Trophoblast cell (in vitro differentiated cells and primary cell): ENCODE data around the gene AUH.

ENCODE experiments used
- DNase-seq, 2 donors: peaks; one replicate each; pipeline ENCODE4 v3.0.0-alpha.2; 2016
- H2AFZ ChIP-seq: 2 replicates; pipeline ENCODE4 v1.6.1; 2013; ENCODE audit warnings: low read length, moderate library complexity, mild to moderate bottlenecking; ENCODE audit not compliant: insufficient read depth, poor library complexity
- H2AK5ac ChIP-seq: 2 replicates; pipeline ENCODE4 v1.6.1; 2013; ENCODE audit warnings: mild to moderate bottlenecking, low read length
- H2BK120ac ChIP-seq: 2 replicates; pipeline ENCODE4 v1.6.1; 2013; ENCODE audit warnings: low read length, mild to moderate bottlenecking, moderate library complexity; ENCODE audit not compliant: insufficient read depth, poor library complexity
- H2BK12ac ChIP-seq: 2 replicates; pipeline ENCODE4 v1.6.1; 2013; ENCODE audit warnings: mild to moderate bottlenecking, low read length, moderate library complexity
- H2BK5ac ChIP-seq: 2 replicates; pipeline ENCODE4 v1.6.1; 2013; ENCODE audit warnings: low read length, low read depth, moderate library complexity, mild to moderate bottlenecking; ENCODE audit not compliant: poor library complexity
- H3K14ac ChIP-seq: 2 replicates; pipeline ENCODE4 v1.6.1; 2013; ENCODE audit warnings: mild to moderate bottlenecking, low read length
- H3K18ac ChIP-seq: 2 replicates; pipeline ENCODE4 v1.6.1; 2013; ENCODE audit warnings: mild to moderate bottlenecking, low read length
- H3K23ac ChIP-seq: 2 replicates; pipeline ENCODE4 v1.6.1; 2013; ENCODE audit warnings: low read length
- H3K27ac ChIP-seq: 2 replicates; pipeline ENCODE4 v1.5.1; 2013; ENCODE audit warnings: low read depth, mild to moderate bottlenecking, inconsistent platforms, low read length, moderate library complexity
- H3K27me3 ChIP-seq: 2 replicates; pipeline ENCODE4 v1.6.1; 2013; ENCODE audit warnings: inconsistent platforms, mild to moderate bottlenecking, low read length, moderate library complexity; ENCODE audit not compliant: insufficient read depth
- H3K36me3 ChIP-seq, 2 experiments: 1 replicate in 1 of 2; 2 replicates in 1 of 2; pipeline ENCODE4 v1.6.1; 2013; ENCODE audit warnings: low read length in 2 of 2, mild to moderate bottlenecking in 2 of 2, moderate library complexity in 1 of 2; ENCODE audit not compliant: insufficient read depth in 2 of 2, control insufficient read depth in 1 of 2
- H3K4ac ChIP-seq: 2 replicates; pipeline ENCODE4 v1.6.1; 2013; ENCODE audit warnings: low read depth, mild to moderate bottlenecking, low read length, moderate library complexity
- H3K4me1 ChIP-seq, 2 experiments: 1 replicate in 1 of 2; 2 replicates in 1 of 2; pipeline ENCODE4 v1.6.1; 2013; ENCODE audit warnings: low read length in 2 of 2, mild to moderate bottlenecking in 2 of 2, moderate library complexity in 1 of 2; ENCODE audit not compliant: insufficient read depth in 2 of 2, control insufficient read depth in 1 of 2
- H3K4me2 ChIP-seq: 2 replicates; pipeline ENCODE4 v1.6.1; 2013; ENCODE audit warnings: inconsistent platforms, mild to moderate bottlenecking, low read length, moderate library complexity
- H3K4me3 ChIP-seq: 2 replicates; pipeline ENCODE4 v1.5.1; 2013; ENCODE audit warnings: mild to moderate bottlenecking, low read depth, low read length, inconsistent platforms
- H3K79me1 ChIP-seq: one replicate; pipeline ENCODE4 v1.6.1; 2013; ENCODE audit warnings: low read length
- H3K79me2 ChIP-seq: 2 replicates; pipeline ENCODE4 v1.6.1; 2013; ENCODE audit warnings: low read length, mild to moderate bottlenecking; ENCODE audit not compliant: control insufficient read depth, insufficient read depth, poor library complexity
- H3K9ac ChIP-seq: 2 replicates; pipeline ENCODE4 v1.6.1; 2013; ENCODE audit warnings: mild to moderate bottlenecking, low read length
- H3K9me3 ChIP-seq: 2 replicates; pipeline ENCODE4 v1.6.1; 2013; ENCODE audit warnings: low read depth, mild to moderate bottlenecking, control low read depth, inconsistent platforms, low read length; ENCODE audit not compliant: insufficient read depth
- H4K12ac ChIP-seq: 2 replicates; pipeline ENCODE4 v1.6.1; 2013; ENCODE audit warnings: low read depth, mild to moderate bottlenecking, low read length, moderate library complexity
- H4K8ac ChIP-seq: 2 replicates; pipeline ENCODE4 v1.6.1; 2013; ENCODE audit warnings: low read depth, mild to moderate bottlenecking, low read length, moderate library complexity
- H4K91ac ChIP-seq: one replicate; pipeline ENCODE4 v1.6.1; 2013; ENCODE audit warnings: low read depth, mild to moderate bottlenecking, low read length, moderate library complexity
- WGBS: extraction: QIAGEN DNeasy Blood & Tissue Kit; methylation state at CpG from one replicate; pipeline ENCODE4 v1.1.7; 2013; ENCODE audit warnings: missing lambda C conversion rate; ENCODE audit not compliant: insufficient read length, insufficient coverage; ENCODE audit errors: extremely low coverage; 5-methylcytosine and 5-hydroxymethylcytosine counted together

Gene AUH

DNA sequence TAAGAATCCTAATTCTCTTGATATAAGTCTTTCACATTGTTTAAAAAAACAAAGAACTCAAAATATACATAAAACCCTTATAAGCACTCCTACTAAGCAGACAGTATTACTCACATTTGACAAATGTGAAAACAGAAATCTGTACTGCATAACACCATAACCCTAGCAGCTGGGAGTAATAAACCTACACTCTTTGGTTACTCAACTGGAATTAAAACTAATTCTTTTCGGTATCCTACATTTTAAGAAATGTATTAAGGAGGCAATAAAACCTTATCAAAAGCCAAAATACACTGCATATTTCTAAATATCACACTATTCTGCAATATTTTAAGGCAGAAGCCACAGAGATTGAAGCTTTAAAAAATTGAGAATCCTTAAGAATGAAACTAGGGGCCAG, 6.8 kb downstream of the AUH start:
- Histone ChIP-seq H3K36me3 (peaks cover 2 to 5% of the 10 kb centered on the region in 2 experiments), H3K9ac (no peak overlapping the region), H3K4me1 (no peaks in the 10 kb centered on the region), H3K9me3 (no peaks in the 10 kb centered on the region), H3K23ac (no peak overlapping the region), H3K4me2 (no peak overlapping the region), H3K14ac (no peak overlapping the region), H3K4me3 (no peak overlapping the region), H3K4ac (no peak overlapping the region), H3K18ac (no peak overlapping the region), H4K8ac (no peak overlapping the region), H2AK5ac (no peak overlapping the region), H4K12ac (no peak overlapping the region), H3K27me3 (no peaks in the 10 kb centered on the region), H4K91ac (no peak overlapping the region), H3K79me1 (no peaks in the 10 kb centered on the region), H2BK120ac (no peak overlapping the region), H3K79me2 (no peaks in the 10 kb centered on the region), H2AFZ (no peak overlapping the region), H2BK5ac (no peak overlapping the region), H2BK12ac (no peak overlapping the region), H3K27ac (no peak overlapping the region)
- DNase-seq = no peak
- WGBS = no CpG with 5 or more reads among the region's 1 CpG

DNA sequence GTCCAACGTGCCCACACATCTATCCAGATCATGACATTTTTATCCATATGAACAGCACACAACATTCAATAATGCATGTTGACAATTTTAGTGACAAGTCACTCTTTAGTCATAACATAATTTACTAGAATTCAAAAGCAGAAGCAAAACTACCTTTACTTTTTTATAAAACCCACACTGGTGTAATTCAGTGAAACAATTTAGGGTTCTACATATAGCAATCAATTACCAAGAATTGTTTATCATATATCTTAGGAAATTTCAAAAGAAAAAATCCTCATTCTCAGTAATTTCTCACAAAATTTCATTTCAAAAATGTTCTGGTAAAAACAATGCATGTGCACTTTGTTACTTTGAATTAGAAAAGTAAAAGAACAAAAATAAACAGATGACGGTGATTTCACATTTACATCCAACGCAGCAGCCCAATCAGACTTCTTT, 12.6 kb downstream of the AUH start:
- H3K4ac ChIP-seq = no peak overlapping the region
- H3K9ac ChIP-seq = no peak overlapping the region
- H2BK120ac ChIP-seq = no peak overlapping the region
- no peak overlapping the region for H2AK5ac ChIP-seq
- no peak overlapping the region for H4K12ac ChIP-seq
- H3K79me2 ChIP-seq = no peaks in the 10 kb centered on the region
- H3K14ac ChIP-seq = no peak overlapping the region
- H3K79me1 ChIP-seq = no peaks in the 10 kb centered on the region
- no peak overlapping the region for H4K8ac ChIP-seq
- H3K27me3 ChIP-seq = no peaks in the 10 kb centered on the region
- H3K4me1 ChIP-seq = no peaks in the 10 kb centered on the region
- no peaks in the 10 kb centered on the region for H3K9me3 ChIP-seq
- H3K18ac ChIP-seq = no peak overlapping the region
- H3K27ac ChIP-seq = no peak overlapping the region
- DNase-seq = no peak
- no peak overlapping the region for H3K23ac ChIP-seq
- WGBS = no CpG with 5 or more reads among the region's 3 CpGs
- no peak overlapping the region for H4K91ac ChIP-seq
- H2BK12ac ChIP-seq = no peak overlapping the region
- H2BK5ac ChIP-seq = no peak overlapping the region
- no peak overlapping the region for H2AFZ ChIP-seq
- H3K4me3 ChIP-seq = no peak overlapping the region
- no peak overlapping the region for H3K4me2 ChIP-seq
- peaks cover 2% of the 10 kb centered on the region in 2 experiments for H3K36me3 ChIP-seq

DNA sequence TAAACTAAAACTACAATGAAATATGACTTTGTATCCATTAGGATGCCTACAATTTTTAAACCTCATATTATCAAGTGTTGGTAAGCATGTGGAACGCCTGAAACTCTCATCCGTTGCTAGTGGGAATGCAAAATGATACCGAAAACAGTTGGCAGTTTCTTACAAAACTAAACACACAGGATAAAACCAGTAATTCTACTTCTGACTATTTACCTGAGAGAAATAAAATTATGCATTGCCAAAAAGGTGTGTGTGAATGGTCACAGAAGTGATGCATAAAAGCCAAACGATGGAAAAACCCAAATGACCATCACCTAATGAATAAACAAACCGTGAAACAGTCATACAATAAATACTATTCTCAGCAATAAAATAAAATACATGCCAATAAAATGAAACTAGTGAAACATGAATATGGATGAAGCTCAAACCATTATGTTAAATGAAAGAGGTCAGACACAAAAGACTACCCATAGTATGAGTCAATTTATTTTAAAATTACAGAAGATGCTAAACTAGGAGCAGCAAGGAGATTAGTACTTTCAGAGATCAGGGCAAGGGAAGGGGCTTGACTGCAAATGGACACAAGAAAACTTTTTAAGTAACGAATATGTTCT, 13.4 kb downstream of the AUH start:
- no peaks in the 10 kb centered on the region for H3K9me3 ChIP-seq
- H2BK120ac ChIP-seq = no peak overlapping the region
- no peak overlapping the region for H2BK5ac ChIP-seq
- H3K9ac ChIP-seq = no peak overlapping the region
- H2AFZ ChIP-seq = no peak overlapping the region
- no peak for DNase-seq
- H3K4me2 ChIP-seq = no peak overlapping the region
- peaks cover 0 to 2% of the 10 kb centered on the region in 2 experiments for H3K4me1 ChIP-seq
- no peak overlapping the region for H2AK5ac ChIP-seq
- H3K79me2 ChIP-seq = no peaks in the 10 kb centered on the region
- no peak overlapping the region for H2BK12ac ChIP-seq
- no peak overlapping the region for H3K4me3 ChIP-seq
- H3K14ac ChIP-seq = no peak overlapping the region
- peaks cover 0 to 2% of the 10 kb centered on the region in 2 experiments for H3K36me3 ChIP-seq
- H4K12ac ChIP-seq = no peak overlapping the region
- no peak overlapping the region for H3K23ac ChIP-seq
- H3K79me1 ChIP-seq = no peaks in the 10 kb centered on the region
- H4K91ac ChIP-seq = no peak overlapping the region
- no peaks in the 10 kb centered on the region for H3K27me3 ChIP-seq
- WGBS = no CpG with 5 or more reads among the region's 6 CpGs
- H4K8ac ChIP-seq = no peak overlapping the region
- H3K27ac ChIP-seq = no peak overlapping the region
- H3K18ac ChIP-seq = no peak overlapping the region
- no peak overlapping the region for H3K4ac ChIP-seq

DNA sequence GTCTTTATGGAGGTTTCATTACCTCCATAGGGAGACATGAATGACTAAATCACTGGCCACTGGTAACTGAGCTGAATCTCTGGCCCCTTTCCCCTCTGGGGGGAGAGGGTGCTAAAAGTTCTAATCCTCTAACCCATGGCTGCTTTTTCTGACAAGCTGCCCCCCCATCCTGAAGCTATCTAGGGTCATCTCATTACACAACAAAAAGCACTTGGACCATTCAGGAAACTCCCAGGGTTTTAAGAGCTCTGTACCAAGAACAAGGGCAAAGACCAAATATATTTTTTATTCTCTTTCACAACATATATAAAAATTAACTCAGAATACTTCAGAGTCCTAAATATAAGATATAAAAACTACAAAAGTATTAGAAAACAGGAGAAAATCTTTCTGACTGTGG, 14.3 kb downstream of the AUH start:
- Histone ChIP-seq H4K12ac (no peak overlapping the region), H3K27me3 (no peaks in the 10 kb centered on the region), H3K4me3 (no peak overlapping the region), H3K9ac (no peak overlapping the region), H2AK5ac (no peak overlapping the region), H3K79me2 (no peaks in the 10 kb centered on the region), H3K27ac (no peak overlapping the region), H3K18ac (no peak overlapping the region), H3K23ac (no peak overlapping the region), H2AFZ (no peak overlapping the region), H3K9me3 (no peaks in the 10 kb centered on the region), H3K36me3 (peaks cover 0 to 2% of the 10 kb centered on the region in 2 experiments), H4K8ac (no peak overlapping the region), H3K4ac (no peak overlapping the region), H4K91ac (no peak overlapping the region), H2BK120ac (no peak overlapping the region), H3K4me2 (no peak overlapping the region), H3K14ac (no peak overlapping the region), H3K4me1 (peaks cover 0 to 2% of the 10 kb centered on the region in 2 experiments), H3K79me1 (no peaks in the 10 kb centered on the region), H2BK5ac (no peak overlapping the region), H2BK12ac (no peak overlapping the region)
- no peak for DNase-seq
